Astrocyte of the cerebellum (primary cell): ENCODE data around the gene MTERF4.

ENCODE experiments used
- DNase-seq: peaks from one replicate; pipeline ENCODE4 v3.0.0-alpha.2; 2011; ENCODE audit warnings: low read depth
- H3K4me3 ChIP-seq: 2 replicates; pipeline ENCODE4 v1.5.1; 2011; ENCODE audit warnings: mild to moderate bottlenecking, low read depth, low read length, moderate library complexity
- in situ Hi-C: cut with HindIII; loops from 2 replicates; pipeline ENCODE4 v1.10.0; 2017; ENCODE audit warnings: low sequenced_read_pairs
- TF ChIP-seq, protein P1 (sequence below): IDR thresholded peaks from 2 replicates; pipeline ENCODE4 v1.5.1; 2012; ENCODE audit warnings: low read length, low read depth, moderate library complexity, mild to moderate bottlenecking; ENCODE audit errors: missing control alignments

The MTERF4 gene

DNA sequence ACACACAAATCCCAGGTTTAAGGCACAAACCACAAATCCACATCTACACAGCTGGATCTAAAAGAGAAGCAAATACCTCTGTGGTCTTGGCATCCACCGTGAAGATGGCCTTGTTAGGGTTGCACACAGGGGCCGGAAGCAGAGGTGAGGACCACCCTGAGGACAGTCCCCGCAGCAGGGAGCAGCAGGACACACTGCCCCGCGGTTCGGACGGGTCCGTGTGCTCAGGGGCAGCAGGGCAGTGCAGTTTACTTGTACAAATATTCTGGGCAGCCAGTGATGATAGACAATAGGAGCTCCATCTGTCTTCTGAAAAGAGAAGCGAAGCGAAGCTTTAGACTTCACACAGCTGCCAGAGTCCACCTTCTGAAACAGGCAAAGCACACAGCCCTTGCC is 38.4 kb upstream of the MTERF4 start:
- no peak for DNase-seq
- in situ Hi-C loops = loop anchor here (5.0 kb wide), 1 partner anchor 43 kb away; no protein-coding TSS in a partner anchor
- H3K4me3 ChIP-seq = no peak overlapping the region
- TF ChIP-seq, protein P1, sequence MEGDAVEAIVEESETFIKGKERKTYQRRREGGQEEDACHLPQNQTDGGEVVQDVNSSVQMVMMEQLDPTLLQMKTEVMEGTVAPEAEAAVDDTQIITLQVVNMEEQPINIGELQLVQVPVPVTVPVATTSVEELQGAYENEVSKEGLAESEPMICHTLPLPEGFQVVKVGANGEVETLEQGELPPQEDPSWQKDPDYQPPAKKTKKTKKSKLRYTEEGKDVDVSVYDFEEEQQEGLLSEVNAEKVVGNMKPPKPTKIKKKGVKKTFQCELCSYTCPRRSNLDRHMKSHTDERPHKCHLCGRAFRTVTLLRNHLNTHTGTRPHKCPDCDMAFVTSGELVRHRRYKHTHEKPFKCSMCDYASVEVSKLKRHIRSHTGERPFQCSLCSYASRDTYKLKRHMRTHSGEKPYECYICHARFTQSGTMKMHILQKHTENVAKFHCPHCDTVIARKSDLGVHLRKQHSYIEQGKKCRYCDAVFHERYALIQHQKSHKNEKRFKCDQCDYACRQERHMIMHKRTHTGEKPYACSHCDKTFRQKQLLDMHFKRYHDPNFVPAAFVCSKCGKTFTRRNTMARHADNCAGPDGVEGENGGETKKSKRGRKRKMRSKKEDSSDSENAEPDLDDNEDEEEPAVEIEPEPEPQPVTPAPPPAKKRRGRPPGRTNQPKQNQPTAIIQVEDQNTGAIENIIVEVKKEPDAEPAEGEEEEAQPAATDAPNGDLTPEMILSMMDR = no peak

DNA sequence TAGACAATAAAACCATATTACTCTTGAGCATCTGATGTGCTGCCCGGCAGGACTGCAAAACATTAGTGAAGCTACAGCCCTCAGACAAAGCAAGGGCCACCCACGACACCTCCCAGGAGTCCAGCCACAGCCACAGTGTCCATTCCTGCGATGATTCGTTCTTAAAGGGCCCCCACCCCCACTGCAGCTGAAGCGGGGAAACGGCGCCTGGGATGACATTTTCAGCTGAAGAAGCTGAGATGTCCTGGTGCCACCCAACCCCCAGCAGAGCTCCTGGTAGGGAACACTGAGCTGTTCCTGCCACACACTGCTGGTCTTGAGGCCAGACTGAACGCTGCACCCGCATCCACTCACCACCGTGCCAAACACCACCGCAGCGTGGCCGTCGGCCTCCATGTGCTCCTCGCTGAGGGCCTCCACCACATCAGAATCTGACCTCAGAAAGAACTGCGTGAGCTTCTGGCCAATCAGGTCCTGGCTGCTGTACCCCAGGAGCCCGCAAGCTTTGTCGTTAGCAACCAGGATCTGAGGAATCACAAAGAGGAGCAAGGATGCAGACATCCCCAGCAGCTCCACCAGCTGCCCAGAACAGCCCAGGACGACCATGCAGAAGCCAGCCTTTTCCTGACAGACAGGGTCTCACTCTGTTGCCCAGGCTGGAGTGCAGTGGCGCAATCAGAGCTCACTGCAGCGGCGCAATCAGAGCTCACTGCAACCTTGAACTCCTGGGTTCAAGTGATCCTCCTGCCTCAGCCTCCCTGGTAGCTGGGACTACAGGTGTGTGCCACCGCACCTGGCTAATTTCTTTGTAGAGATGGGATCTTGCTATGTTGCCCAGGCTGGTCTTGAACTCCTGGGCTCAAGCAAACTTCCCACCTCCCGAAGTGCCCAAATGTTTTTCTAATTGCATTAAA is 37.7 kb upstream of the MTERF4 start:
- TF ChIP-seq, protein P1 = no peak
- in situ Hi-C loops = loop anchor here (5.0 kb wide), 1 partner anchor 42 kb away; no protein-coding TSS in a partner anchor
- DNase-seq = no peak
- H3K4me3 ChIP-seq = no peak overlapping the region

DNA sequence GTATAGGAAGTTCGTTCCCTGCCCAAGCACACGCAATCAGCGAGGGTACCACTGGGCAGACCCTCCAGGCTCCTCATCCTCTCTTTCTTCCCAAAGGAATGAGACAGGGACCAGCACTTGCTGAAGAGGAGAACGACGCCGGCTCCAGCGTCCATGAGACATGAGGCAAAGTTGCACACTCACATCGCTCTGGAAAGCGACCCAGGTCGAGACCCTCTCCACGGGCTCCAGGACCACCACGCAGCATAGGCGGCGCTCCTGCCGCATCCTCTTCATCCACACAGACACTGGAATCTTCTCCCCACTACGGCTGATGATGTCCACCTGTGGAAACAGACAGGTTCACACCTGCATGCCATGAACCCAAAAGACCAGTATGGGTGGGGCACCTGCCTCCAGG is 36.4 kb upstream of the MTERF4 start:
- DNase-seq = no peak
- in situ Hi-C loops = no loop called here

DNA sequence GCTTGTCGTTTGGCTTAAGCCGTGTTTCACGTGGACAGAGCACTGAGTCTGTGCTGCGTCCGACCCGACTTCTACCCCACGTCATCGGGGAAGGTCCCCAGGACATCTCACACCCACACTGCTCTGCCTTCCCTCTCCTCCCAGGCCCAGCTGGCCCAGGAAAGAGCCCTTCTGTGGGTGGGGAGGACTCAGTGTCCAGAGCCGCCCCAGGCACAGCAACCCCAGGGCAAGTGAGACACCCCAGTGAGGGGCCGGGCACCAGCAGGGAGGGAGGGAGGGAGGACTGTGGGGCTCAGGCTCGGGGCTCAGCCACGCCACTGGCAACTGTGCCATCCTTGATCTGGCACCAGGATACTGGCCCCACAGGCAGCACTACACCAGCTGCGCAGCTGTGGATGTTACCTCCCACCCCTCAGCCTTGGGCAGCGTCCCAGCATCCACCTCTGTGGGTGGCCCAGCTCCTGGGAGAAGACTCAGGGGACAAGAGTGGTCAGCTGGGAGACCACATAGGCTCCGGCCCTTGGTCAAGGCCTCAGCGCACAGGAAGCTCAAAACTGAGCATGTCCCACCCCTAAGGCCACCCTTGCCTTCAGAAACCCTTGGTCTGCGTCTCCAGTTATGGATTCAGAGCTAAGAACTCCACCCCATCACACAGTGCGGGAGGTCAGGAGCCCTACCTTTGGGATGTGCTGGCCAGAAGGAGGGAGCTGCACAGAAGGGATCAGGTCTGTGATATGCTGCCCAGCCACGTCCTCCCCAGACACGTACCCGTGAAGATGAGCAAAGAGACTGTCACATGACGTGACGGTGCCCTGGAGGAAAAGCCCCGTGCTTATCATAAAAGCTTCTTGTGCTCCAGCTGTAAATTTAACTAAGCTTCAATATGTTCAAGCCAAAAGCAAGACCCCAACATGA is 35.4 kb upstream of the MTERF4 start:
- no peak for DNase-seq
- TF ChIP-seq, protein P1 = no peak
- no peak overlapping the region for H3K4me3 ChIP-seq
- in situ Hi-C loops = no loop called here

More for the DNA sequence above, 36.4 kb upstream of the MTERF4 start:
- TF ChIP-seq, protein P1 = no peak
- no peak overlapping the region for H3K4me3 ChIP-seq

DNA sequence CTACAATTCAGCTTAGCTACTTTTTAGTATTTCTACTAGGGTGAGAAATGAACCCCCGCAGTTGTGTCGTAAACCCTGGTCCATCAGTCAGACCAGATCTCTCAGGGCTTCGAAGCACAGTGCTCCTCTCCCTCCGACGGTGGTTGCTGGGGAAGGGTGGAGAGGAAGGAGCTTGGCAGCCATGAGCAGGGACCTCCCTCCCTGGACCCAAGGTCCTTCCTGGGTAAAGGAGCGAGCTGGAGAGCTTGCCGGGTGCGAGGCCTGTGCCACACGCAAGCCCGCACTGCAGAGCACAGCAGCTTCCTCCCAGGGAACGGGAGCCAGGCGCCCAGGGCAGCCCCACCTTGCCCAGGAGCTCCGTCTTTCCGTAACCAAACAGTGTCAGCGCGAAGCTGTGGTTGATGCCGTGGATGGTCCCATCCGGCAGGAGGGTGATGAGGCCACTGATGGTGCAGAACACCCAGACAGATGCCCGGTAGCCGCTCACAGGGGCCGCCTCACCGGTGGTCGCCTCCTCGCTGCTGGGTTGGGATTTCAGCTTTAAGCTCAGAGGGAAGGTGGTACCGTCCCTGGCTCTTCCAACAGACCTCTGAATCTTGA is 34.7 kb upstream of the MTERF4 start:
- TF ChIP-seq, protein P1 = no peak
- H3K4me3 ChIP-seq = no peak overlapping the region
- no peak for DNase-seq
- in situ Hi-C loops = no loop called here

DNA sequence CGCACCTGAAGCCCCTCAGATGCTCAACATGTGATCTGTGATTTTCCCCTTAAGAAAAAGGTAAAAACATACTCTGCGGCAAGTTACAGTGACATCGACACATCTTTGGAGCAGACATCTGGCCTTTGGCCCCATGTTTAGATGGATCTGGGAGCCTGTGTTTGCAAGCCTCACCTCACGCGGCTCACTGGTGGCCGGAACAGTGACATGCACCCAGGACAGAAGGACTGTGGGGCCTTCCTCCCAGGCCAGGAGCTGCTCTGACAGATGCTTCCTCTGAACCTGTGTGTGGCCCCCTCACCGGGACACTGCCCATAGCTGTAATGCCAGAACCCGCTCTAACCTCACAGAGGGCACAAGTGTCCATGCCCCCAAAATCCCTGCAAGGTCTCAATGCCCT is 34.1 kb upstream of the MTERF4 start:
- TF ChIP-seq, protein P1 = no peak
- no peak for DNase-seq
- in situ Hi-C loops = no loop called here
- no peak overlapping the region for H3K4me3 ChIP-seq
